Naive B cell (primary cell): ENCODE results near the gene DISP2. TPM values are rescaled to one million over a fixed set of nuclear protein-coding genes. Genes with fewer than 3 reads are reported as not detected.

Experiments used
- ATAC-seq, 2 donors: fragments of 150-1000 bp; cut with Tn5 transposase; 2 replicates each; pipeline ENCODE4 v1.10.0; 2021; ENCODE audit warnings: low read depth in 2 of 2, mild to moderate bottlenecking in 2 of 2, moderate library complexity in 2 of 2
- DNase-seq: peaks from one replicate; pipeline ENCODE4 v3.0.0; 2022
- H3K27ac Mint-ChIP-seq, 6 donors: one replicate each; pipeline ENCODE4 v1.8.0; 2020 to 2022; ENCODE audit warnings: mild to moderate bottlenecking in 6 of 6, mixed read lengths in 6 of 6, moderate library complexity in 5 of 6, inconsistent platforms in 2 of 6
- H3K27me3 Mint-ChIP-seq, 3 donors: one replicate each; pipeline ENCODE4 v1.8.0; 2021 to 2022; ENCODE audit warnings: mixed read lengths in 3 of 3, mild to moderate bottlenecking in 1 of 3
- H3K36me3 Mint-ChIP-seq, 2 donors: one replicate each; pipeline ENCODE4 v1.8.0; 2020 to 2022; ENCODE audit warnings: mixed read lengths in 2 of 2, inconsistent platforms in 1 of 2, mild to moderate bottlenecking in 1 of 2
- H3K4me1 Mint-ChIP-seq, 3 donors: one replicate each; pipeline ENCODE4 v1.8.0; 2020 to 2022; ENCODE audit warnings: mixed read lengths in 3 of 3, inconsistent platforms in 1 of 3, mild to moderate bottlenecking in 1 of 3, moderate library complexity in 1 of 3
- H3K4me3 Mint-ChIP-seq, 8 donors: one replicate each; pipeline ENCODE4 v1.8.0; 2020 to 2022; ENCODE audit warnings: mild to moderate bottlenecking in 8 of 8, mixed read lengths in 8 of 8, moderate library complexity in 8 of 8, inconsistent platforms in 2 of 8
- H3K9me3 Mint-ChIP-seq, 7 donors: one replicate each; pipeline ENCODE4 v1.8.0; 2020 to 2022; ENCODE audit warnings: mixed read lengths in 7 of 7, mild to moderate bottlenecking in 5 of 7, inconsistent platforms in 2 of 7, moderate library complexity in 1 of 7
- polyA plus RNA-seq, 6 donors: library from polyadenylated mRNA; unstranded; fragments of 300-500 nt; fragmentation: Illumina TruSeq; gene quantifications; one replicate each; pipeline ENCODE4 v1.2.3, GENCODE V29; 2021; ENCODE audit warnings: low read depth in 6 of 6

The DISP2 gene
- polyA plus RNA-seq, 6 donors from 2014 or later = 0.23 to 0.47 (median 0.25) TPM; not detected in 3

GRCh38 chr15:40340038-40340739 lies 17.8 kb upstream of the DISP2 start:
- H3K36me3 Mint-ChIP-seq = no peaks in the 10 kb centered on the region
- H3K4me1 Mint-ChIP-seq = peaks cover 8 to 15% (median 12%) of the 10 kb centered on the region in 3 donors
- H3K4me3 Mint-ChIP-seq = no peak overlapping the region
- no peak for DNase-seq
- ATAC-seq = no peak
- H3K27me3 Mint-ChIP-seq = peaks cover 0 to 32% (median 9%) of the 10 kb centered on the region in 3 donors
- no peaks in the 10 kb centered on the region for H3K9me3 Mint-ChIP-seq
- no peak overlapping the region for H3K27ac Mint-ChIP-seq

GRCh38 chr15:40340740-40341400 lies 17.1 kb upstream of the DISP2 start, which contains the start of gene CCDC9B:
Gene CCDC9B (minus strand): TSS chr15:40340939. CDS start chr15:40340819, 120 bp downstream.
- ATAC-seq (no peak), DNase-seq (no peak)
- no peaks in the 10 kb centered on the region for H3K9me3 Mint-ChIP-seq
- no peak within 1 kb of the TSS for H3K4me3 Mint-ChIP-seq
- peaks cover 0 to 25% (median 9%) of the 10 kb centered on the region in 3 donors for H3K27me3 Mint-ChIP-seq
- H3K4me1 Mint-ChIP-seq = peaks cover 5 to 12% (median 6%) of the 10 kb centered on the region in 3 donors
- H3K27ac Mint-ChIP-seq = no peak within 1 kb of the TSS
- no peaks in the 10 kb centered on the region for H3K36me3 Mint-ChIP-seq

- no peaks in the 10 kb centered on the region for H3K9me3 Mint-ChIP-seq
- H3K36me3 Mint-ChIP-seq = no peaks in the 10 kb centered on the region
- H3K27ac Mint-ChIP-seq = peak overlapping the region in 1 of 6 donors; percentile 47
- ATAC-seq = no peak
- no peak overlapping the region for H3K4me3 Mint-ChIP-seq
- peaks cover 0 to 9% (median 5%) of the 10 kb centered on the region in 3 donors for H3K4me1 Mint-ChIP-seq
- peaks cover 0 to 13% (median 9%) of the 10 kb centered on the region in 3 donors for H3K27me3 Mint-ChIP-seq
- no peak for DNase-seq
These were observed 15.4 kb upstream of the DISP2 start for GRCh38 chr15:40342416-40343320.

GRCh38 chr15:40343512-40343911 lies 14.5 kb upstream of the DISP2 start:
- Mint-ChIP-seq H3K4me3 (no peak overlapping the region), H3K4me1 (peaks cover 0 to 3% (median 0%) of the 10 kb centered on the region in 3 donors), H3K36me3 (no peaks in the 10 kb centered on the region), H3K27me3 (peaks cover 0 to 5% (median 4%) of the 10 kb centered on the region in 3 donors), H3K27ac (no peak overlapping the region), H3K9me3 (no peaks in the 10 kb centered on the region)
- ATAC-seq (no peak), DNase-seq (no peak)

- ATAC-seq (no peak), DNase-seq (no peak)
- H3K4me1 Mint-ChIP-seq = peaks cover 0 to 3% (median 0%) of the 10 kb centered on the region in 3 donors
- H3K27me3 Mint-ChIP-seq = peaks cover 0 to 4% (median 0%) of the 10 kb centered on the region in 3 donors
- peak overlapping the region in 1 of 8 donors; percentile 42 for H3K4me3 Mint-ChIP-seq
- no peaks in the 10 kb centered on the region for H3K9me3 Mint-ChIP-seq
- H3K36me3 Mint-ChIP-seq = no peaks in the 10 kb centered on the region
- H3K27ac Mint-ChIP-seq = peak overlapping the region in 1 of 6 donors; percentile 61
These were observed 13.8 kb upstream of the DISP2 start for GRCh38 chr15:40344217-40344616.

- no peak overlapping the region for H3K27ac Mint-ChIP-seq
- peaks cover 0 to 3% (median 0%) of the 10 kb centered on the region in 3 donors for H3K4me1 Mint-ChIP-seq
- H3K9me3 Mint-ChIP-seq = no peaks in the 10 kb centered on the region
- H3K36me3 Mint-ChIP-seq = no peaks in the 10 kb centered on the region
- H3K4me3 Mint-ChIP-seq = peak overlapping the region in 1 of 8 donors; percentile 60
- peak; percentile 81 to 90 for ATAC-seq
- peak; percentile 66 for DNase-seq
- H3K27me3 Mint-ChIP-seq = peaks cover 0 to 4% (median 0%) of the 10 kb centered on the region in 3 donors
These were observed 13.3 kb upstream of the DISP2 start for GRCh38 chr15:40344631-40345120.

- Mint-ChIP-seq H3K4me1 (peaks cover 0 to 3% (median 0%) of the 10 kb centered on the region in 3 donors), H3K27ac (peak overlapping the region in 1 of 6 donors; percentile 91), H3K4me3 (no peak overlapping the region), H3K9me3 (no peaks in the 10 kb centered on the region), H3K27me3 (peaks cover 0 to 4% (median 0%) of the 10 kb centered on the region in 3 donors), H3K36me3 (no peaks in the 10 kb centered on the region)
- no peak for DNase-seq
- no peak for ATAC-seq
These were observed 12.7 kb upstream of the DISP2 start for GRCh38 chr15:40345225-40345866.

- ATAC-seq (no peak), DNase-seq (no peak)
- Mint-ChIP-seq H3K36me3 (no peaks in the 10 kb centered on the region), H3K27ac (peak overlapping the region in 1 of 6 donors; percentile 91), H3K4me1 (peaks cover 0 to 3% (median 0%) of the 10 kb centered on the region in 3 donors), H3K9me3 (no peaks in the 10 kb centered on the region), H3K4me3 (no peak overlapping the region), H3K27me3 (peaks cover 0 to 3% (median 0%) of the 10 kb centered on the region in 3 donors)
These were observed 12.0 kb upstream of the DISP2 start for GRCh38 chr15:40345867-40346578.

GRCh38 chr15:40346579-40347558 lies 11.2 kb upstream of the DISP2 start:
- ATAC-seq (no peak), DNase-seq (no peak)
- no peaks in the 10 kb centered on the region for H3K9me3 Mint-ChIP-seq
- H3K36me3 Mint-ChIP-seq = no peaks in the 10 kb centered on the region
- H3K4me3 Mint-ChIP-seq = peak overlapping the region in 2 of 8 donors; percentile 35 to 56
- peak overlapping the region in 1 of 6 donors; percentile 15 for H3K27ac Mint-ChIP-seq
- H3K4me1 Mint-ChIP-seq = no peaks in the 10 kb centered on the region
- H3K27me3 Mint-ChIP-seq = no peaks in the 10 kb centered on the region

GRCh38 chr15:40347559-40348473 lies 10.2 kb upstream of the DISP2 start:
- H3K27me3 Mint-ChIP-seq = no peaks in the 10 kb centered on the region
- no peaks in the 10 kb centered on the region for H3K36me3 Mint-ChIP-seq
- H3K4me1 Mint-ChIP-seq = no peaks in the 10 kb centered on the region
- no peak overlapping the region for H3K27ac Mint-ChIP-seq
- ATAC-seq (no peak), DNase-seq (no peak)
- H3K9me3 Mint-ChIP-seq = no peaks in the 10 kb centered on the region
- H3K4me3 Mint-ChIP-seq = peak overlapping the region in 1 of 8 donors; percentile 56
